Activated CD4-positive, alpha-beta T cell treated with anti-CD3 and anti-CD28 coated beads for 36 hours (primary cell): ENCODE measurements around the gene NKAPL. TPM values are rescaled to one million over a fixed set of nuclear protein-coding genes. Genes with fewer than 3 reads are reported as not detected.

Source experiments
- ATAC-seq: fragments of 200-7000 bp; cut with Tn5 transposase; one replicate; pipeline ENCODE4 v1.10.0; 2021; ENCODE audit warnings: mild to moderate bottlenecking, moderate library complexity
- CTCF ChIA-PET: fragments of 350-600 bp; sonication (Branson Sonifier 250); formaldehyde crosslinking; loops from one replicate; lab custom pipeline; 2021; ENCODE audit warnings: antibody characterized with exemption; lab: Charles Lee
- POLR2A ChIA-PET: fragments of 350-600 bp; sonication (Branson Sonifier 250); formaldehyde crosslinking; loops from one replicate; lab custom pipeline; 2021; ENCODE audit warnings: antibody characterized with exemption, inconsistent platforms; lab: Charles Lee
- DNase-seq: peaks from one replicate; pipeline ENCODE4 v3.0.0-alpha.2; 2020
- H3K27ac Mint-ChIP-seq: one replicate; pipeline ENCODE4 v1.8.0; 2021; ENCODE audit warnings: mixed read lengths
- H3K27me3 Mint-ChIP-seq: one replicate; pipeline ENCODE4 v1.8.0; 2021; ENCODE audit warnings: mixed read lengths
- H3K36me3 Mint-ChIP-seq: one replicate; pipeline ENCODE4 v1.8.0; 2021; ENCODE audit warnings: low read depth, mixed read lengths
- H3K4me1 Mint-ChIP-seq: one replicate; pipeline ENCODE4 v1.8.0; 2021; ENCODE audit warnings: mixed read lengths
- H3K4me3 Mint-ChIP-seq: one replicate; pipeline ENCODE4 v1.8.0; 2021; ENCODE audit warnings: mild to moderate bottlenecking, moderate library complexity, mixed read lengths
- H3K9me3 Mint-ChIP-seq: one replicate; pipeline ENCODE4 v1.8.0; 2021; ENCODE audit warnings: low read depth, mixed read lengths
- intact Hi-C, 2 experiments: fragments of 100-400 bp; cut with DNase I in 1 of 2; cut with micrococcal nuclease in 1 of 2; formaldehyde crosslinking; loops; one replicate each; pipeline versions ENCODE4 v1.14.2 to v1.15.1; 2022 to 2024; cut with DNase I, micrococcal nuclease
- total RNA-seq, 2 experiments: library from RNA; stranded (reverse); gene quantifications; one replicate each; pipeline ENCODE4 v1.2.3, GENCODE V29; 2021

NKAPL gene
- under 1 TPM; 0.14 to 0.25 TPM for total RNA-seq

DNA sequence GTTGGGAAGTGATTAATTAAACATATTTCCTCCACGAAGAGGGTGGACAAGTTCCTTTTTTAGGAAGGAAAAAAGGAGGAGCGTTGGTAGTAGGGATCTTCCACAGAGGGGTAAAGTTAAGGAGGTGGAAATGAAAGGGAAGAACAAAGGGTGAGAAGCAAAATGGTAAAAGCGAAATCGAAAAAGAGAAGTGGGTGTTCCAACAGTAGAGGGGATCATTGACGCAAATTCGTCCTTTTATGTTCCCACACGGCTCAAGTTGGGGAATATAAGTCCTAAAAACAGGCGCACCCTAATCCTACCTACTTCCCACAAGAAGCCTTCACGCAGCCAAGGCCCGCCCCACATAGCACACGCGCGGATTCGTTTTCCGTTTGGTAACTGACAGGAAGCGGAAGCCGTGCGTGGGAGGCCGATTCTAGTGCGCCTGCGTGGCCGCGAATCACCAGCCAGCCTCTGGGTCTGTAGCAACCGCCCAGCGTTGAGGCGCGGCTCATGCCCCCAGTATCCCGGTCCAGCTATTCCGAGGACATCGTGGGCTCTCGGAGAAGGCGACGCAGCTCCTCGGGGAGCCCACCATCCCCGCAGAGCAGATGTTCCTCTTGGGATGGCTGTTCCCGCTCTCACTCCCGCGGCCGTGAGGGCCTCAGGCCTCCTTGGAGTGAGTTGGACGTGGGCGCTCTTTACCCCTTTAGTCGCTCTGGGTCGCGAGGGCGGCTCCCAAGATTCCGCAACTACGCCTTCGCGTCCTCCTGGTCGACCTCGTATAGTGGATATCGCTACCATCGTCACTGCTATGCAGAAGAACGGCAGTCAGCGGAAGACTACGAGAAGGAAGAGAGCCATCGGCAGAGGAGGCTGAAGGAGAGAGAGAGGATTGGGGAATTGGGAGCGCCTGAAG lies at the start of gene NKAPL:
TSS of gene NKAPL (plus strand) at position 421 of the 901 bp plus-strand sequence. CDS start at position 496, 75 bp downstream.
- peaks cover 13% of the 10 kb centered on the region for H3K36me3 Mint-ChIP-seq
- DNase-seq (peak; percentile 83), ATAC-seq (peak; percentile 54)
- H3K4me3 Mint-ChIP-seq = peak within 1 kb of the TSS; percentile 56
- peaks cover 4% of the 10 kb centered on the region for H3K4me1 Mint-ChIP-seq
- peak within 1 kb of the TSS; percentile 75 for H3K27ac Mint-ChIP-seq
- peaks cover 1% of the 10 kb centered on the region for H3K27me3 Mint-ChIP-seq
- intact Hi-C loops = loop anchor here in 1 of 2 experiments (10.0 kb wide), 1 partner anchor 874 kb away; the partner anchor contains the start of gene ZNF391
- CTCF ChIA-PET = interaction anchor here (0.7 to 1.0 kb wide), 2 partner anchors 9 to 34 kb away, joined by 3 read pairs; no protein-coding TSS in a partner anchor
- POLR2A ChIA-PET = no interaction called here
- peaks cover 7% of the 10 kb centered on the region for H3K9me3 Mint-ChIP-seq

DNA sequence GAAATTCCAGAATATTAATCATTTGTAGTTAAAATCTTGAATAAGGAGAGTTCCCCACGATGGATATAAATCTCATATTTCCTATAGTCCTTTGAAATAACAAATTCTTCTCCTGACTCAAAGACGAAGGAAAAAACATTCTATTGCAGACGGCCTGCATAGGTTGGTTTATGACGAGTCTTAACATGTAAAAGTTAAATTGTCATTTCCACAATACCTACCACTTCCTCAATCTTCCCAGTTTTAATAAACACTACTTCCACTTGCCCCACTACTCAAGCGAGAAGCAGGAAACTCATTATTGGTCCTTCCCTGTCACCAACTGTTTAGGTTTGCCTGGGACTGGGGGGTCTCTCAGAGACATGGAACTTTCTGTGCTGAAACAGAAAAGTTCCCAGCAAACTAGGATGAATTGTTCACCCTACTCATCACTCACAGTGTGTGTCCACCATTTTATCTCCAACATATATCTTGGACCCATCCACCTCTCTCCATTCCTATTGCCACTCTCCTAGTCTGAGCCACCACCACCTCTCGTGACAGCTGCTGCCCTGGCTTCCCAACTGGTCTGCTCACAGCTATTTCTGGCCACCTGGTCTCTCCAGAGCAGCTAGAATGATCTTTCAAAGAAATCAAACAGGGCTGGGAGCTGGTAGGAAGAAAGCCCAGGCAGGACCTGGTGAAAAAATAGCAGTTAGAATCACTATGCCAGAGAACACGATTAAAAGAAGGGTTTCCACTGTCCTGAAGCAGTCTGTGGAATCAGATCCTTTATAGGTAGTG lies 49.2 kb upstream of the NKAPL start:
- Mint-ChIP-seq H3K9me3 (peaks cover 3% of the 10 kb centered on the region), H3K27me3 (peaks cover 75% of the 10 kb centered on the region), H3K4me1 (peaks cover 28% of the 10 kb centered on the region), H3K36me3 (peaks cover 4% of the 10 kb centered on the region), H3K4me3 (no peak overlapping the region), H3K27ac (no peak overlapping the region)
- POLR2A ChIA-PET = no interaction called here
- intact Hi-C loops = loop anchor here (5.0 kb wide), 3 partner anchors 127 to 377 kb away; partner anchors contain the start of gene ZSCAN31 (in 1 of the 2)
- DNase-seq (no peak), ATAC-seq (no peak)
- CTCF ChIA-PET = no interaction called here

DNA sequence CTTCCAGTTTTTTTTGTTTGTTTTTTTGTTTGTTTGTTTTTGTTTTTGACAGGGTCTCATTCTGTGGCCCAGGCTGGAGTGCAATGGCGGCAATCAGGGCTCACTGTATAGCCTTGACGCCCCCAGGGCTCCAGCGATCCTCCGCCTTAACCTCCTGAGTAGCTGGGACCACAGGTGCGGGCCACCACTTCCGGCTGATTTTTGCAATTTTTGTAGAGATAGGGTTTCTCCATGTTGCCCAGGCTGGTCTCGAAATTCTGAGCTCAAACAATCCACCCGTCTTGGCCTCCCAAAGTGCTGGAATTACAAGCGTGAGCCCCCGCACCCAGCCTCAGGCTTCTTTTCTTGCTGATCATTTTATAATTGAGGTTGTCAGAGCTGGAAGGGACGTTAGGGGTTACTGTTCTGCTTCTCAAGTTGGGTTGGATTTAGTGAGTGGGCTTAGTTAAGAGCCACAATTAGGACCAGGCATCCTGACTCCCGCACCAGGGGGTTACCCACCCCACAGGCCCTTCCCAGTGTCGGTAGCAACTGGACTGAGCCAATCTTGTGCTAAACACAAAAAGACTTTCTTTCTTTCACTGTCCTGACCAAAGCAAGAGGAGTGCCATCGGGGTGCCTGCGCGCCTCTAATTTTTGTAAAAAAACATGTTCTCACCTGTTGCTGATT lies 47.1 kb upstream of the NKAPL start:
- ChIA-PET CTCF (interaction anchor here (0.6 to 0.7 kb wide), 2 partner anchors 46 to 209 kb away, joined by 3 to 4 read pairs; no protein-coding TSS in a partner anchor), POLR2A (no interaction called here)
- intact Hi-C loops = loop anchor here (2.0 to 5.0 kb wide), 4 partner anchors 75 to 375 kb away; partner anchors contain the start of gene ZSCAN31 (in 1 of the 2)
- Mint-ChIP-seq H3K4me1 (peaks cover 28% of the 10 kb centered on the region), H3K27ac (peak overlapping the region; percentile 33), H3K36me3 (peaks cover 4% of the 10 kb centered on the region), H3K9me3 (no peaks in the 10 kb centered on the region), H3K27me3 (peaks cover 75% of the 10 kb centered on the region), H3K4me3 (peak overlapping the region; percentile 64)
- DNase-seq = peak; percentile 40
- ATAC-seq = peak; percentile 34

DNA sequence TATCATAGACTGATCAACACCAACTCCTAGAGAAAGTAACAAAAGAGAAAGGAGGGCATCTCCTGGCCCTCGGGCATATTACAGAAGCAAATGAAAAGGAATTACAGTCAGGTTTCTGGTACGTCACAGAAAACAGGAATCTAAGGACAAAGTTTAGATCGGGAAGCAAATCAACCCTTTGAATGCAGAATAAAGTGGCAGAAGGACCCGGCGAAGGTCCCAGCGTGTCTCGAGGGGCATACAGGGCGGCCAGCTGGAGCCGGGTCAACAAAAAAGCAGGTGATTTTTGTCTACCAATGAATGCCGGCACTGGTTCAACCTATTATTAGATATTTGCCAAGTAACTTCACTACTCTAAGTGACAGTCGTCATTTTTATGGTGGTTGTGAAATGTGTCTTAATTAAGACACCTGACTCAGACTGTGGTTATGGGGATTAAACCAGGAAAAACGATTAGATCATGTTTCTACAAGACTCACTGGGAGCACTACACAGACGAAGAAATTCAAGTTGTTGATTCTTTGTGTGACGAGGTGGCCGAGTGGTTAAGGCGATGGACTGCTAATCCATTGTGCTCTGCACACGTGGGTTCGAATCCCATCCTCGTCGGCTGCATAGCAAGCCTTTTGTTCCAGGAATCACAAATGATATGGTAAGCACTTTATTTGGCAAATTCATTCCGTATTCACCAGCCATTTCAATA lies 46.4 kb upstream of the NKAPL start:
- intact Hi-C loops = loop anchor here (2.0 to 5.0 kb wide), 4 partner anchors 76 to 375 kb away; partner anchors contain the start of gene ZSCAN31 (in 1 of the 2)
- Mint-ChIP-seq H3K4me3 (peak overlapping the region; percentile 64), H3K9me3 (no peaks in the 10 kb centered on the region), H3K27ac (peak overlapping the region; percentile 33), H3K4me1 (peaks cover 22% of the 10 kb centered on the region), H3K27me3 (peaks cover 71% of the 10 kb centered on the region), H3K36me3 (no peaks in the 10 kb centered on the region)
- CTCF ChIA-PET = no interaction called here
- ATAC-seq (peak; percentile 71), DNase-seq (peak; percentile 80)
- POLR2A ChIA-PET = no interaction called here

DNA sequence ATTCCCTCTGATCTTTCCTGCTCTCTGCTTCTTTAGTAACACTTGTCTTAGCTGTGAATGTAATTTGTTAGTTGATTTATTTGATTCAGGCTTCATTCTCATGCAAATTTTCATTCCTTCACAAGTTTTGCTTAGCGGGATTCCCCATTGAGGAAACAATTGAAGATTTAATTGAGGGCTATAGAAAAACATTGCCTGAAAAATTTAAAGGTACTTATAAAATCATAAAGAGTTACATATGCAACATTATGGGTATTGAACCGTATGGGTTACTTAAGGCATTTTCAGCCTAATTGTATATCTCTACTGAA lies 45.9 kb upstream of the NKAPL start:
- ATAC-seq (no peak), DNase-seq (no peak)
- Mint-ChIP-seq H3K36me3 (no peaks in the 10 kb centered on the region), H3K27me3 (peaks cover 70% of the 10 kb centered on the region), H3K9me3 (no peaks in the 10 kb centered on the region), H3K4me3 (no peak overlapping the region), H3K27ac (no peak overlapping the region), H3K4me1 (peaks cover 17% of the 10 kb centered on the region)
- intact Hi-C loops = loop anchor here (2.0 to 5.0 kb wide), 4 partner anchors 76 to 374 kb away; partner anchors contain the start of gene ZSCAN31 (in 1 of the 2)
- ChIA-PET CTCF (interaction anchor here (1.2 kb wide), 1 partner anchor 143 kb away, joined by 3 read pairs; no protein-coding TSS in a partner anchor), POLR2A (no interaction called here)

DNA sequence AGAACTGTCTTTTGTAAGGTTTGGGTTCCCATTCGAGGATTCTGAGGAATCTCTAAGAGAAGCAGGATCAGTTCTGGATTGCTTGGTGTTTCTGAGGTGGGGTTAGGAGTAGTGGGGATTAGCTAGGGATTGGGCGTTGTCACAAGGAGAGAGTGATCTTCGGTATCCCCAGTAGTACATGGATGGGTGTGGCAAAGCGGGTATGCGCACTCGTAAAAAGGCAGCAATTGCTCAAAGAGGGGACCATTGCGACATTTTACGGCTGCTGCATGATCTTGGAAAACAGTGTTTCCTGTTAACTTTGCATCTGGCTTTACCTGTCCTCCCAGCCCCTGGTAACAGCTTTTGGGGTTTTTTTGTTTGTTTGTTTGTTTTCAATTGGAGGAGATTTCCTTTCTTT lies 43.7 kb upstream of the NKAPL start:
- H3K36me3 Mint-ChIP-seq = no peaks in the 10 kb centered on the region
- ChIA-PET CTCF (interaction anchor here (0.5 kb wide), 1 partner anchor 1743 kb away, joined by 3 read pairs; no protein-coding TSS in a partner anchor), POLR2A (no interaction called here)
- intact Hi-C loops = no loop called here
- H3K4me1 Mint-ChIP-seq = peaks cover 13% of the 10 kb centered on the region
- no peaks in the 10 kb centered on the region for H3K9me3 Mint-ChIP-seq
- ATAC-seq = no peak
- no peak for DNase-seq
- H3K27ac Mint-ChIP-seq = no peak overlapping the region
- H3K27me3 Mint-ChIP-seq = peaks cover 71% of the 10 kb centered on the region
- H3K4me3 Mint-ChIP-seq = no peak overlapping the region

DNA sequence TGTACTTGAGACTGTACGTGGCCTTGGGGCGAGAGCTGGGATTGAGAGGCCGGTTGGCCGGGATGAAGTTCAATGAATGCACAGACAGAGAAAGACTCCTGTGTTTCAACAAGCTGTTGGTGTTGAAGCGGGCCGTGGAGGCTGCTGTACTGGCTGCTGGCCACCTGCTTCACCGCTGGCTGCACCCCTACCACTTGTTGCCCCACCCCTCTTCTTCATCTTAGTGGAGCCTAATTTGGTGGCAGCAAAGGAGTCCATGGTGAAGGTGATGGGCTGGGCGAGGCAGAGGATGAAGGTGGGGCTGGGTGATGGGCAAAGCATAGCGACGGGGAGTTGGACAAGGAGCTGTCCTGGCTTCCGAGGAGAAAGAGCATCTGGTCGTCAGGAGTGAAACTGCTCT lies 41.2 kb upstream of the NKAPL start:
- Mint-ChIP-seq H3K4me3 (peak overlapping the region; percentile 68), H3K4me1 (peaks cover 9% of the 10 kb centered on the region), H3K27ac (no peak overlapping the region), H3K27me3 (peaks cover 68% of the 10 kb centered on the region), H3K9me3 (no peaks in the 10 kb centered on the region), H3K36me3 (no peaks in the 10 kb centered on the region)
- ATAC-seq = no peak
- ChIA-PET CTCF (no interaction called here), POLR2A (interaction anchor here (0.6 kb wide), 2 partner anchors 188 to 440 kb away, joined by 3 read pairs; no protein-coding TSS in a partner anchor)
- DNase-seq = no peak
- intact Hi-C loops = no loop called here

DNA sequence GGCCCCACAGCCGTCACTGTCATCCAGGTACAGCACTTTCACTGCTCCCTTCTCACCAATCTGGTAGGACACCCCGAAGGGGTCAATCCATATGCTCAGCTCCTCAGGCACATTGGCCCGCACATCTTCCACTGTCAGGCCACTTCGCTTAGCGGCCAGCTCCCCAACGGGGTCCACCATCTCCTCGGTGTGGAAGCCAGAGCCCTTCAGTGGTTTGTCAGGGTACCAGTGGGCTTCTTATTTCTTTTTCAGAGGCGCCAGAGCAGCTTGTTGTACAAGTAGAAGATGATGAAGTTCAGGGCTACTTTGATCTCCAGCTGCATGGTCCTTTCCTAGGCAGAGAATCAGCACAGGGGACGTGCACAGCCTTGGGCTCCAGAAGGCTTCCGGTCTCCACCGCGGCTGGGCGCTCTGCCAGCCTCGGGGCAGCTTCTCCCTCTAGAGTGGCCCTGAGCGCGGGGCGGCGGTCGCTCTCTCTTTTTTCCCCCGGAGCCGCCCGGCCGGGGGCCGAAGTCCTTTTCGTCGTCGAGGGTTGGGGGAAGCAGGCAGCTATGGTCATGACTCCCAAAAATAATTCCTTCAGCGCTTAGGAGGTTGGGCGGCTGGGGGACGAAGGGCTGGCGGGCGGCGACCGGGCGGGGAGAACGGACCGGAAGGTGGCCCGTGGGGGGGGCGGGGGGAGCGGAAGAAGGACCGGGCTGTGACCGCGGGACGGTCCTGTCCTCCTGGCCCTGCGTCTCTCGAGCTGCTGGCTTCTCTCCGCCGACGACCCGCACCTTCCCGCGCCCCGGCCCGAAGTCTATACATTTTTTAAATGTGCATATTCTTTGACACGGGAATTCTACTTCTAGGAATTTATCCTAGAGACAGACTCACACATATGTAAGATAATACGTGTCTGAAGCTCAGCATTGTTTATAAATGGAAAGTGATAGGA lies 40.5 kb upstream of the NKAPL start:
- H3K27me3 Mint-ChIP-seq = peaks cover 69% of the 10 kb centered on the region
- CTCF ChIA-PET = interaction anchor here (1.0 kb wide), 1 partner anchor 11 kb away, joined by 3 read pairs; no protein-coding TSS in a partner anchor
- intact Hi-C loops = no loop called here
- no peaks in the 10 kb centered on the region for H3K9me3 Mint-ChIP-seq
- H3K4me1 Mint-ChIP-seq = peaks cover 8% of the 10 kb centered on the region
- POLR2A ChIA-PET = interaction anchor here (0.6 kb wide), 1 partner anchor 439 kb away, joined by 3 read pairs; no protein-coding TSS in a partner anchor
- DNase-seq (peak; percentile 50), ATAC-seq (peak; percentile 76)
- peak overlapping the region; percentile 68 for H3K4me3 Mint-ChIP-seq
- H3K36me3 Mint-ChIP-seq = no peaks in the 10 kb centered on the region
- H3K27ac Mint-ChIP-seq = no peak overlapping the region

DNA sequence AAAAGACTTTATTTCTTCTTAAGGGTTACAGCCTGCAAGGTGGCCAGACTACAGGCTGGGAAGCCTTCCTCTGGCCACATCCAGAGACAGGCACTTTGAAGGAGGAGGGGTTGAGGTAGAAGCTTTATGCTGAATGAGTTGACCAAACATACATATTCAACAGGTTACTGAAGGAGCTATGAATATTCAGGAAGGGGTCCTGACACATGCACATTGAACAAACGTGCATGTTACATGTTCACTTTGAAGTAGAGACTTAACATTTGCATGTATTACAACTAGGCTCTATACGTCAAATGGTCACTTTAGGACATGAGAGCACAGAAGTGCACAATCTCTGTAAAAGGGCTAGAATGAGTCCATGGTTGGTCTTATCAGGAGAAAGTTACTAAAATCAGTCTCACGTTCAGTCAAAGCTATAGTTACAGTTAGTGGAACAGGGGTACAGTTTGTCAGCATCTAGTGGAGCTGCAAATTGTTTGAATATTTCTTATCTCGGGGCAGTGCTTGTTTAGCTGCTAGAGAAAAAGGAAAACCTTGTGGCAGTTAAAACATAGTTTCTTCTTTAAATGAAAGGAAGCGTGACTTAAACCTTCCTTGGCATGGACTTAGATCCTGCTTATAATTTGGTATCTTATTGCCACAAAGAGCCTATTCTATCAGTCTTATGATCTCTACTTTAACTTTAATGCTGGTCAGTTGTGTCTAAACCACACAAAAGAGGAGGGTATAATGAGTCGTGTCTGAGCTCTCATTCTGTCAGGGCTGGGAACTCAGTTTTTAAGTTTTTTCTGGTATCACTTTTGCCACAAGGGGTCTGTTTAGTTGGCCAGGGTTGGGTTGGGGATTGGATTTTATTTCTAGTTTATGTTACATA lies 38.6 kb upstream of the NKAPL start:
- Mint-ChIP-seq H3K4me1 (peaks cover 12% of the 10 kb centered on the region), H3K4me3 (no peak overlapping the region), H3K27me3 (peaks cover 65% of the 10 kb centered on the region), H3K27ac (no peak overlapping the region), H3K9me3 (no peaks in the 10 kb centered on the region), H3K36me3 (no peaks in the 10 kb centered on the region)
- POLR2A ChIA-PET = no interaction called here
- intact Hi-C loops = no loop called here
- ATAC-seq (no peak), DNase-seq (no peak)
- CTCF ChIA-PET = interaction anchor here (0.6 to 1.3 kb wide), 3 partner anchors 9 to 642 kb away, joined by 3 to 5 read pairs (median 4); no protein-coding TSS in a partner anchor
